ENCODE measurements around the gene UBE2J1. TPM values are rescaled to one million over a fixed set of nuclear protein-coding genes. Genes with fewer than 3 reads are reported as not detected.

Gene UBE2J1
- total RNA-seq, 3 donors from 2014 or later, result 40.0 to 50.2 (median 42.2) TPM

DNA sequence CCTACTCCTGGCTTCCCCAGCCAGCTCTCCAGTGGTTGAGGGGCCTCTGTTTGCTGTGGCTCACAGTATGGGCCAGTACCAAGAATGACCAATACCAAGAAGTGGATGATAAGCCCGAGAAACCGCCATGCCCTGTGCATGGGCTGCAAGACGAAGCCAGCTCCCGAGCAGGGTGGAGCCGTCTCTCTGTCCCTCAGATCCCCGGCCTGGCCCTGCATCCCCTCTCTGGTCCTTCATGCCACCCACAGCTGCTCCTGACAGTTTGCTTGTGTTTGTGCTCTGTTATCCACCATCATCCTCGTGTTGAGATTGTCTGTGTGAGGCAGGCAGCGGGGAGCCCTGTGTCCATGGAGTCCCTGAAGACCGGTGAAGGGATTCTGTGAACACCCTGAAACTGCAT, 73.6 kb downstream of the UBE2J1 start:
- intact Hi-C loops (cut with DNase I, micrococcal nuclease), result no loop called here
- TF ChIP-seq CTCF (IDR thresholded peaks at IDR 0.05), result no peak
- no peak overlapping the region for H3K4me3 ChIP-seq
- no peaks in the 10 kb centered on the region for H3K9me3 ChIP-seq
- no peaks in the 10 kb centered on the region for H3K4me1 ChIP-seq (ENCODE audit: low read depth)
- DNase-seq, result no peak
- H3K36me3 ChIP-seq (ENCODE audit: low read depth), result no peaks in the 10 kb centered on the region
- ATAC-seq, result no peak

Other genes with a start within 250 kb of the UBE2J1 start
- under 1 TPM in 2 of 3 donors, not detected in 1; 0.12 to 0.51 TPM for gene SRSF12, start 234.7 kb downstream of the UBE2J1 start, total RNA-seq
- gene PM20D2, start 206.7 kb downstream of the UBE2J1 start, total RNA-seq, result 10 to 100 TPM in 2 of 3 donors, 1 to 10 TPM in 1; 9.4 to 17.6 (median 13.8) TPM
- gene GABRR1, start 135.4 kb downstream of the UBE2J1 start, total RNA-seq, result not detected
- 1 to 10 TPM in 1 of 3 donors, under 1 TPM in 2; 0.63 to 2.4 (median 0.72) TPM for gene GABRR2, start 37.4 kb downstream of the UBE2J1 start, total RNA-seq
- 10 to 100 TPM in 1 of 3 donors, 1 to 10 TPM in 2; 3.2 to 17.6 (median 4.0) TPM for gene RRAGD, start 59.6 kb upstream of the UBE2J1 start, total RNA-seq
- gene ANKRD6, start 80.4 kb upstream of the UBE2J1 start, total RNA-seq, result 10 to 100 TPM in 1 of 3 donors, 1 to 10 TPM in 2; 1.8 to 10.9 (median 2.8) TPM